Measurements from ENCODE around the gene FKRP. TPM values are rescaled to one million over a fixed set of nuclear protein-coding genes. Genes with fewer than 3 reads are reported as not detected.
"Not testable (repeated sequence)": the region's sequence is repeated elsewhere in the genome, so short reads cannot be mapped to it uniquely, and the experiment has no call there.

The FKRP gene
- total and polyA plus RNA-seq, 7 experiments from 2014 or later, result 1.8 to 29.8 (median 19.6) TPM

GRCh38 chr19:46802152-46802551, 56.3 kb downstream of the FKRP start:
- Mint-ChIP-seq H3K9me3 (no peaks in the 10 kb centered on the region), H3K36me3 (no peaks in the 10 kb centered on the region), H3K4me3 (no peak overlapping the region), H3K27me3 (peaks cover 0 to 4% (median 0%) of the 10 kb centered on the region in 5 donors), H3K4me1 (peaks cover 0 to 3% (median 0%) of the 10 kb centered on the region in 7 donors), H3K27ac (no peak overlapping the region)
- Histone ChIP-seq H3K9me3 (ENCODE audit: control insufficient read depth in 2 of 3, low read length in 3 of 3) (no peaks in the 10 kb centered on the region), H3K4me3 (ENCODE audit: low read length) (no peak overlapping the region), H3K27me3 (ENCODE audit: control insufficient read depth in 2 of 2, insufficient read depth in 2 of 2, low read length in 2 of 2) (no peaks in the 10 kb centered on the region), H3K27ac (ENCODE audit: low read depth, low read length) (no peak overlapping the region), H3K36me3 (ENCODE audit: control insufficient read depth in 2 of 3, insufficient read depth in 3 of 3, low read length in 3 of 3) (no peaks in the 10 kb centered on the region), H3K4me1 (ENCODE audit: control insufficient read depth in 2 of 2, insufficient read depth in 2 of 2, low read length in 2 of 2) (no peaks in the 10 kb centered on the region)
- DNase-seq (no peak), ATAC-seq (no peak)
- intact Hi-C loops (cut with micrococcal nuclease), result no loop called here
- POLR2A ChIA-PET, result no interaction called here
- CTCF ChIA-PET, result no interaction called here

DNA sequence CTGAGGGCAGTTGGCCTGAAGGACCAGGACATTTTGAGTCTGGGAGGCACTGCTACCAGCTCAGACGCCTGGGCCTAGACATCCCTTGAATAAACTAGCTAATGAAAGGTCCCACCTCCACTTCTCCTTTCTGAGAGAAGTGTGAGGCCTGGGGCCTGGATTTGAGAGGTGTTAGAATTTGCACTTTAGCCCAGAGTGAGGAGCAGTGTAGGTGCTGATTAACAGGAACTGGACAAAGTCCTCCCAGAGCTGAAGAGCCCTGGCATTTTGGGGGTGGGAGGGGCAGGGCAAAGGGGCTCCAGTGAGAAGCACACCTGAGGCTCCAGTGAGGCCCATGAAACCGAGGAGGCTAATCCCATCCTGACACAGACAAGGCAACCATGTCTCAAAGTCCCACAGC, 57.7 kb downstream of the FKRP start:
- Histone ChIP-seq H3K9me3 (ENCODE audit: control insufficient read depth in 2 of 3, low read length in 3 of 3) (no peaks in the 10 kb centered on the region), H3K4me1 (ENCODE audit: control insufficient read depth in 2 of 2, insufficient read depth in 2 of 2, low read length in 2 of 2) (no peaks in the 10 kb centered on the region), H3K27ac (ENCODE audit: low read depth, low read length) (no peak overlapping the region), H3K27me3 (ENCODE audit: control insufficient read depth in 2 of 2, insufficient read depth in 2 of 2, low read length in 2 of 2) (no peaks in the 10 kb centered on the region), H3K36me3 (ENCODE audit: control insufficient read depth in 2 of 3, insufficient read depth in 3 of 3, low read length in 3 of 3) (no peaks in the 10 kb centered on the region), H3K4me3 (ENCODE audit: low read length) (no peak overlapping the region)
- CTCF ChIA-PET, result no interaction called here
- H3K36me3 Mint-ChIP-seq, result no peaks in the 10 kb centered on the region
- intact Hi-C loops (cut with micrococcal nuclease), result no loop called here
- no peaks in the 10 kb centered on the region for H3K9me3 Mint-ChIP-seq
- no peak overlapping the region for H3K4me3 Mint-ChIP-seq
- H3K4me1 Mint-ChIP-seq, result peaks cover 0 to 3% (median 0%) of the 10 kb centered on the region in 7 donors
- POLR2A ChIA-PET, result no interaction called here
- DNase-seq (no peak), ATAC-seq (no peak)
- peaks cover 0 to 1% (median 0%) of the 10 kb centered on the region in 5 donors for H3K27me3 Mint-ChIP-seq
- H3K27ac Mint-ChIP-seq, result no peak overlapping the region

DNA sequence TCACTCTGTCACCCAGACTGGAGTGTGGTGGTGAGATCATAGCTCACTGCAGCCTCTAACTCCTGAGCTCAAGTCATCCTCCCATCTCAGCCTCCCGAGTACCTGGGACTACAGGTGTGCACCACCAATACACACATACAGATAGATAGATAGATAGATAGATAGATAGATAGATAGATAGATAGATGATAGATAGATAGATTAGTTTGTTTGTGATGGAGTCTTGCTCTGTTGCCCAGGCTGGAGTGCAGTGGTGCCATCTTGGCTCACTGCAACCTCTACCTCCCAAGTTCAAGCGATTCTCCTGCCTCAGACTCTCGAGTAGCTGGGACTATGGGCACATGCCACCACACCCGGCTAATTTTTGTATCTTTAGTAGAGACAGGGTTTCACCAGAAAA, 58.6 kb downstream of the FKRP start:
- ATAC-seq, POLR2A ChIA-PET: not testable (repeated sequence)
- CTCF ChIA-PET, result interaction anchor here (0.6 to 1.2 kb wide), 3 partner anchors 8 to 62 kb away, joined by 3 to 5 read pairs (median 3); no protein-coding TSS in a partner anchor

GRCh38 chr19:46806656-46807055, 60.8 kb downstream of the FKRP start:
- Histone ChIP-seq H3K4me1 (ENCODE audit: control insufficient read depth in 2 of 2, insufficient read depth in 2 of 2, low read length in 2 of 2) (no peaks in the 10 kb centered on the region), H3K27me3 (ENCODE audit: control insufficient read depth in 2 of 2, insufficient read depth in 2 of 2, low read length in 2 of 2) (no peaks in the 10 kb centered on the region), H3K4me3 (ENCODE audit: low read length) (no peak overlapping the region), H3K36me3 (ENCODE audit: control insufficient read depth in 2 of 3, insufficient read depth in 3 of 3, low read length in 3 of 3) (no peaks in the 10 kb centered on the region), H3K27ac (ENCODE audit: low read depth, low read length) (no peak overlapping the region), H3K9me3 (ENCODE audit: control insufficient read depth in 2 of 3, low read length in 3 of 3) (no peaks in the 10 kb centered on the region)
- Mint-ChIP-seq H3K4me3 (no peak overlapping the region), H3K27me3 (no peaks in the 10 kb centered on the region), H3K4me1 (peaks cover 0 to 2% (median 0%) of the 10 kb centered on the region in 7 donors), H3K27ac (peak overlapping the region in 1 of 9 donors; percentile 10), H3K36me3 (no peaks in the 10 kb centered on the region), H3K9me3 (no peaks in the 10 kb centered on the region)
- DNase-seq (no peak), ATAC-seq (no peak)
- POLR2A ChIA-PET, result no interaction called here
- intact Hi-C loops (cut with micrococcal nuclease), result no loop called here
- CTCF ChIA-PET, result interaction anchor here (1.0 kb wide), 1 partner anchor 33 kb away, joined by 3 read pairs; no protein-coding TSS in a partner anchor

More for the DNA sequence above, 58.6 kb downstream of the FKRP start:
- H3K4me1 ChIP-seq (ENCODE audit: control insufficient read depth in 2 of 2, insufficient read depth in 2 of 2, low read length in 2 of 2); DNase-seq; H3K27me3 ChIP-seq (ENCODE audit: control insufficient read depth in 2 of 2, insufficient read depth in 2 of 2, low read length in 2 of 2); H3K4me3 Mint-ChIP-seq; H3K36me3 ChIP-seq (ENCODE audit: control insufficient read depth in 2 of 3, insufficient read depth in 3 of 3, low read length in 3 of 3); H3K9me3 ChIP-seq (ENCODE audit: control insufficient read depth in 2 of 3, low read length in 3 of 3); intact Hi-C loops (cut with micrococcal nuclease); H3K4me1 Mint-ChIP-seq; H3K27ac Mint-ChIP-seq; H3K9me3 Mint-ChIP-seq; H3K27me3 Mint-ChIP-seq; H3K4me3 ChIP-seq (ENCODE audit: low read length); H3K27ac ChIP-seq (ENCODE audit: low read depth, low read length); H3K36me3 Mint-ChIP-seq: not testable (repeated sequence)

Small RNA genes lying within 50 kb of the gene (microRNA-seq; reads per million reads assigned to microRNA genes)
- not detected for gene MIR320E (ENCODE audit: borderline microRNAs expressed)

Other genes starting within 250 kb of the FKRP start
- 100 to 1,000 TPM; 203 to 517 (median 266) TPM for gene CALM3, start 144.7 kb upstream of the FKRP start, total RNA-seq
- gene CALM3, start 144.7 kb upstream of the FKRP start, polyA plus RNA-seq, result 100 to 1,000 TPM; 242 to 254 TPM
- 10 to 100 TPM in 1 of 5 experiments, 1 to 10 TPM in 4; 4.2 to 99.1 (median 4.9) TPM for gene PTGIR, start 121.0 kb upstream of the FKRP start, total RNA-seq
- 10 to 100 TPM in 1 of 2 donors, 1 to 10 TPM in 1; 5.1 to 13.2 TPM for gene PTGIR, start 121.0 kb upstream of the FKRP start, polyA plus RNA-seq
- 10 to 100 TPM in 1 of 5 experiments, 1 to 10 TPM in 1, not detected in 3; 3.2 to 12.3 TPM for gene GNG8, start 109.9 kb upstream of the FKRP start, total RNA-seq
- 1 to 10 TPM in 1 of 2 donors, not detected in 1; 9.7 TPM for gene GNG8, start 109.9 kb upstream of the FKRP start, polyA plus RNA-seq
- 1 to 10 TPM in 1 of 5 experiments, under 1 TPM in 3, not detected in 1; 0.11 to 1.3 (median 0.34) TPM for gene DACT3, start 84.9 kb upstream of the FKRP start, total RNA-seq
- under 1 TPM in 1 of 2 donors, not detected in 1; 0.07 TPM for gene DACT3, start 84.9 kb upstream of the FKRP start, polyA plus RNA-seq
- 100 to 1,000 TPM; 120 to 181 (median 123) TPM for gene PRKD2, start 28.9 kb upstream of the FKRP start, total RNA-seq
- gene PRKD2, start 28.9 kb upstream of the FKRP start, polyA plus RNA-seq, result 100 to 1,000 TPM in 1 of 2 donors, 10 to 100 TPM in 1; 39.5 to 105 TPM
- gene STRN4, start 393 bp downstream of the FKRP start, total RNA-seq, result 100 to 1,000 TPM in 2 of 5 experiments, 10 to 100 TPM in 3; 81.3 to 120 (median 90.4) TPM
- 10 to 100 TPM; 16.2 to 30.9 TPM for gene STRN4, start 393 bp downstream of the FKRP start, polyA plus RNA-seq
- 100 to 1,000 TPM in 1 of 5 experiments, 10 to 100 TPM in 1, 1 to 10 TPM in 3; 3.5 to 120 (median 5.3) TPM for gene SLC1A5, start 42.5 kb downstream of the FKRP start, total RNA-seq
- 1 to 10 TPM; 1.1 to 5.6 TPM for gene SLC1A5, start 42.5 kb downstream of the FKRP start, polyA plus RNA-seq
- 100 to 1,000 TPM in 1 of 5 experiments, 10 to 100 TPM in 4; 34.4 to 116 (median 46.5) TPM for gene AP2S1, start 104.8 kb downstream of the FKRP start, total RNA-seq
- gene AP2S1, start 104.8 kb downstream of the FKRP start, polyA plus RNA-seq, result 10 to 100 TPM; 60.4 to 71.0 TPM
- gene ARHGAP35, start 114.9 kb downstream of the FKRP start, total RNA-seq, result 10 to 100 TPM; 22.2 to 29.4 (median 24.5) TPM
- gene ARHGAP35, start 114.9 kb downstream of the FKRP start, polyA plus RNA-seq, result 1 to 10 TPM; 2.3 to 4.8 TPM